Measurements from ENCODE around the gene SAMD8.
"Not testable (repeated sequence)": the region's sequence is repeated elsewhere in the genome, so short reads cannot be mapped to it uniquely, and the experiment has no call there.

The SAMD8 gene

GRCh38 chr10:75180592-75180991 is 69.1 kb downstream of the SAMD8 start:
- TF ChIP-seq ZFX (IDR thresholded peaks at IDR 0.05) (no peak), CTCF (conservative IDR thresholded peaks at IDR 0.05) (no peak)
- no peak overlapping the region for H3K27ac ChIP-seq

- H3K27ac ChIP-seq: no peak overlapping the region
- TF ChIP-seq CTCF (conservative IDR thresholded peaks at IDR 0.05): no peak
- no peak for TF ChIP-seq ZFX (IDR thresholded peaks at IDR 0.05)
Measured at GRCh38 chr10:75181073-75181472, 69.6 kb downstream of the SAMD8 start.

GRCh38 chr10:75186310-75186709 is 74.9 kb downstream of the SAMD8 start:
- TF ChIP-seq ZFX (IDR thresholded peaks at IDR 0.05) (no peak), CTCF (conservative IDR thresholded peaks at IDR 0.05) (no peak)

GRCh38 chr10:75187961-75188426 is 76.5 kb downstream of the SAMD8 start:
- H3K27ac ChIP-seq: no peak overlapping the region
- peak; percentile 86 for TF ChIP-seq CTCF (conservative IDR thresholded peaks at IDR 0.05)
- TF ChIP-seq ZFX (IDR thresholded peaks at IDR 0.05): no peak

More at GRCh38 chr10:75186310-75186709, 74.9 kb downstream of the SAMD8 start:
- no peak overlapping the region for H3K27ac ChIP-seq

- not testable (repeated sequence) for H3K27ac ChIP-seq
Measured at GRCh38 chr10:75188522-75188921, 77.1 kb downstream of the SAMD8 start.

GRCh38 chr10:75189266-75190096 is 78.0 kb downstream of the SAMD8 start:
- TF ChIP-seq ZFX (IDR thresholded peaks at IDR 0.05): no peak
- no peak for TF ChIP-seq CTCF (conservative IDR thresholded peaks at IDR 0.05)

GRCh38 chr10:75191821-75192568 is 80.5 kb downstream of the SAMD8 start:
- H3K27ac ChIP-seq: peak overlapping the region; percentile 22
- TF ChIP-seq ZFX (IDR thresholded peaks at IDR 0.05) (no peak), CTCF (conservative IDR thresholded peaks at IDR 0.05) (no peak)

More at GRCh38 chr10:75189266-75190096, 78.0 kb downstream of the SAMD8 start:
- no peak overlapping the region for H3K27ac ChIP-seq

GRCh38 chr10:75194625-75195024 is 83.2 kb downstream of the SAMD8 start:
- not testable (repeated sequence) for H3K27ac ChIP-seq

Data from C4-2B (cell line).